GM15510 (cell line): ENCODE results near the gene EREG.

ENCODE experiments used
- POLR2A ChIP-seq: IDR thresholded peaks from 3 replicates; pipeline ENCODE4 v1.6.1; 2011; ENCODE audit warnings: borderline replicate concordance; ENCODE audit not compliant: insufficient read length; ENCODE audit errors: extremely low read depth

Gene EREG

GRCh38 chr4:74364652-74365491 lies at the start of gene EREG:
Gene EREG, plus strand, starts transcription at chr4:74365145. Its CDS starts 164 bp downstream, at chr4:74365309.
- TF ChIP-seq POLR2A: no peak

- no peak for TF ChIP-seq POLR2A
Measured at GRCh38 chr4:74315376-74315775, 49.6 kb upstream of the EREG start.

GRCh38 chr4:74316397-74316796 lies 48.5 kb upstream of the EREG start:
- TF ChIP-seq POLR2A: no peak

- no peak for TF ChIP-seq POLR2A
Measured at GRCh38 chr4:74317616-74318246, 47.2 kb upstream of the EREG start.

- no peak for TF ChIP-seq POLR2A
Measured at GRCh38 chr4:74318276-74318675, 46.7 kb upstream of the EREG start.

GRCh38 chr4:74319470-74319869 lies 45.5 kb upstream of the EREG start:
- no peak for TF ChIP-seq POLR2A

- no peak for TF ChIP-seq POLR2A
Measured at GRCh38 chr4:74320559-74321118, 44.3 kb upstream of the EREG start.

- no peak for TF ChIP-seq POLR2A
Measured at GRCh38 chr4:74322301-74322700, 42.6 kb upstream of the EREG start.

GRCh38 chr4:74323663-74324062 lies 41.3 kb upstream of the EREG start:
- no peak for TF ChIP-seq POLR2A

GRCh38 chr4:74324262-74324661 lies 40.7 kb upstream of the EREG start:
- TF ChIP-seq POLR2A: no peak

- no peak for TF ChIP-seq POLR2A
Measured at GRCh38 chr4:74325886-74326285, 39.1 kb upstream of the EREG start.

- TF ChIP-seq POLR2A: no peak
Measured at GRCh38 chr4:74327762-74328161, 37.2 kb upstream of the EREG start.

- no peak for TF ChIP-seq POLR2A
Measured at GRCh38 chr4:74328501-74328900, 36.4 kb upstream of the EREG start.

- TF ChIP-seq POLR2A: no peak
Measured at GRCh38 chr4:74329307-74329706, 35.6 kb upstream of the EREG start.

- TF ChIP-seq POLR2A: no peak
Measured at GRCh38 chr4:74330295-74330750, 34.6 kb upstream of the EREG start.
